ENCODE measurements around the gene RPL12. TPM values are rescaled to one million over a fixed set of nuclear protein-coding genes. Genes with fewer than 3 reads are reported as not detected.

RPL12 gene
- polyA plus RNA-seq, 1 donor from 2014 or later = 2,090 TPM

DNA sequence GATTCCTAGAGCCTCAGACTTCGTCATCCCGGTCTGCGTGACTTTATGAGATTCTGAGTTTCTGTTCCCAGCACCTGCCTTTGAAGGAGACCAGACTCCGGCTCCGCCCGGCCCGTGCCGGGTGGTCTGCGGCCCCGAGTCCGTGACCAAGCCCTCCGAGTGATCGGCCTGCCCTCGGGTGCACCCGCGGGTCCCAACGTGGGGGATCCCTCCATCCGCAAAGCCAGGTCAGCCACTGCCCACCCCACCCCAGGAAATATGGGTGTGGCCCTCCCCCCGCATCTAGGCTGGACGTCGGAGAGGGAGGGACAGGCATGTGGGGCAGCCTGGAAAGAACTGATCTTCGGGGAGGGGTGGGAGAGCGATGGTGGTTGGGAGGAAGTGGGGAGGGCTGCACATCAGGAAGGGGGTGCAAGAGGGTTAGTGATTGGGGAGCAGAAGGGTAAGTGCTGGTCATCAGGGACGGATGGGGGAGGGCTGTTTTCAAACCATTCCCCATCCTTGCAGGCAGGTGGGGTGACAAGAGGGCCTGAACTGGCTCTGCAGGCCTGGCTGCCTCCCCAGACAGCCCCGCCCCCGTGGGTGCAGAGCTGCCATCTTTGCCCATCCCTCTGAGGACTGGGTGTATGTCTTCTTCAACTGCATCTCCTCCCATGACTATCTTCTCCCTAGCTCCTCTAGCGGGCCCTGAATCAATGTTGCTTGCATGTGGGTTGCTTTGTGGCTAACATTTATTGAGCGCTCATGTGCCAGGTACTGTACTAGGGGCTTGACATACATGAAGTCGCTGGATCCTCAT lies 851 bp upstream of the RPL12 start:
- peaks cover 8% of the 10 kb centered on the region for H3K36me3 Mint-ChIP-seq
- H3K4me1 Mint-ChIP-seq = peaks cover 29 to 42% (median 30%) of the 10 kb centered on the region in 3 donors
- H3K9me3 Mint-ChIP-seq = no peaks in the 10 kb centered on the region
- H3K4me3 Mint-ChIP-seq = peak overlapping the region; percentile 95 to 99 (median 96)
- peak overlapping the region; percentile 88 to 97 (median 97) for H3K27ac Mint-ChIP-seq
- H3K27me3 Mint-ChIP-seq = no peaks in the 10 kb centered on the region

GRCh38 chr9:127451608-127451857 lies 327 bp upstream of the RPL12 start:
- Mint-ChIP-seq H3K4me1 (peaks cover 29 to 39% (median 30%) of the 10 kb centered on the region in 3 donors), H3K27ac (peak overlapping the region; percentile 88 to 97 (median 97)), H3K36me3 (peaks cover 8% of the 10 kb centered on the region)

GRCh38 chr9:127450243-127450760 lies 904 bp downstream of the RPL12 start:
- peak overlapping the region; percentile 95 to 99 (median 96) for H3K4me3 Mint-ChIP-seq
- peak overlapping the region; percentile 88 to 97 (median 97) for H3K27ac Mint-ChIP-seq
- peaks cover 23 to 33% (median 24%) of the 10 kb centered on the region in 3 donors for H3K4me1 Mint-ChIP-seq
- H3K27me3 Mint-ChIP-seq = no peaks in the 10 kb centered on the region
- H3K9me3 Mint-ChIP-seq = no peaks in the 10 kb centered on the region
- peaks cover 2% of the 10 kb centered on the region for H3K36me3 Mint-ChIP-seq

More at GRCh38 chr9:127451608-127451857, 327 bp upstream of the RPL12 start:
- no peaks in the 10 kb centered on the region for H3K27me3 Mint-ChIP-seq
- H3K4me3 Mint-ChIP-seq = peak overlapping the region; percentile 95 to 99 (median 96)
- no peaks in the 10 kb centered on the region for H3K9me3 Mint-ChIP-seq

- Mint-ChIP-seq H3K27me3 (no peaks in the 10 kb centered on the region), H3K27ac (peak overlapping the region; percentile 88 to 97 (median 95)), H3K9me3 (no peaks in the 10 kb centered on the region), H3K4me3 (peak overlapping the region; percentile 95 to 99 (median 96)), H3K4me1 (peaks cover 23 to 32% (median 23%) of the 10 kb centered on the region in 3 donors), H3K36me3 (peaks cover 2% of the 10 kb centered on the region)
Observed at GRCh38 chr9:127449332-127449966, 1.8 kb downstream of the RPL12 start.

GRCh38 chr9:127448112-127448805 lies 2.9 kb downstream of the RPL12 start:
- Mint-ChIP-seq H3K9me3 (no peaks in the 10 kb centered on the region), H3K27ac (peak overlapping the region; percentile 71 to 89 (median 88)), H3K27me3 (no peaks in the 10 kb centered on the region), H3K4me1 (peaks cover 23 to 27% (median 23%) of the 10 kb centered on the region in 3 donors), H3K36me3 (peaks cover 6% of the 10 kb centered on the region), H3K4me3 (peak overlapping the region in 3 of 4 donors; percentile 69 to 96 (median 96))

GRCh38 chr9:127447416-127448111 lies 3.6 kb downstream of the RPL12 start:
- Mint-ChIP-seq H3K4me3 (peak overlapping the region in 2 of 4 donors; percentile 33 to 96), H3K4me1 (peaks cover 22 to 27% (median 23%) of the 10 kb centered on the region in 3 donors), H3K36me3 (peaks cover 6% of the 10 kb centered on the region)

GRCh38 chr9:127446713-127447415 lies 4.3 kb downstream of the RPL12 start:
- Mint-ChIP-seq H3K36me3 (peaks cover 8% of the 10 kb centered on the region), H3K4me1 (peaks cover 19 to 22% (median 20%) of the 10 kb centered on the region in 3 donors), H3K27me3 (no peaks in the 10 kb centered on the region), H3K27ac (peak overlapping the region in 2 of 3 donors; percentile 71 to 88), H3K4me3 (peak overlapping the region in 1 of 4 donors; percentile 9), H3K9me3 (no peaks in the 10 kb centered on the region)

More at GRCh38 chr9:127447416-127448111, 3.6 kb downstream of the RPL12 start:
- Mint-ChIP-seq H3K9me3 (no peaks in the 10 kb centered on the region), H3K27ac (peak overlapping the region; percentile 0 to 88 (median 71)), H3K27me3 (no peaks in the 10 kb centered on the region)

GRCh38 chr9:127445851-127446712 lies 5.1 kb downstream of the RPL12 start:
- Mint-ChIP-seq H3K27me3 (no peaks in the 10 kb centered on the region), H3K9me3 (no peaks in the 10 kb centered on the region), H3K4me3 (peak overlapping the region in 1 of 4 donors; percentile 9), H3K27ac (peak overlapping the region in 2 of 3 donors; percentile 18 to 59), H3K36me3 (peaks cover 8% of the 10 kb centered on the region), H3K4me1 (peaks cover 14 to 20% (median 20%) of the 10 kb centered on the region in 3 donors)

GRCh38 chr9:127444921-127445850 lies 6.0 kb downstream of the RPL12 start:
- H3K9me3 Mint-ChIP-seq = no peaks in the 10 kb centered on the region
- H3K4me1 Mint-ChIP-seq = peaks cover 12 to 16% (median 15%) of the 10 kb centered on the region in 3 donors
- H3K27me3 Mint-ChIP-seq = no peaks in the 10 kb centered on the region
- peak overlapping the region in 2 of 3 donors; percentile 18 to 59 for H3K27ac Mint-ChIP-seq
- H3K36me3 Mint-ChIP-seq = peaks cover 14% of the 10 kb centered on the region
- no peak overlapping the region for H3K4me3 Mint-ChIP-seq

- H3K27me3 Mint-ChIP-seq = no peaks in the 10 kb centered on the region
- H3K36me3 Mint-ChIP-seq = peaks cover 17% of the 10 kb centered on the region
- H3K4me1 Mint-ChIP-seq = peaks cover 7 to 8% (median 8%) of the 10 kb centered on the region in 3 donors
- peak overlapping the region in 2 of 3 donors; percentile 18 to 53 for H3K27ac Mint-ChIP-seq
- H3K4me3 Mint-ChIP-seq = no peak overlapping the region
- no peaks in the 10 kb centered on the region for H3K9me3 Mint-ChIP-seq
Observed at GRCh38 chr9:127444283-127444920, 6.8 kb downstream of the RPL12 start.

- Mint-ChIP-seq H3K4me1 (no peaks in the 10 kb centered on the region), H3K36me3 (peaks cover 16% of the 10 kb centered on the region), H3K27me3 (no peaks in the 10 kb centered on the region), H3K4me3 (no peak overlapping the region), H3K9me3 (no peaks in the 10 kb centered on the region), H3K27ac (no peak overlapping the region)
Observed at GRCh38 chr9:127438394-127438793, 12.8 kb downstream of the RPL12 start.
